Progenitor cell of endocrine pancreas (in vitro differentiated cells): Measurements from ENCODE around the gene SUGP2. TPM values are rescaled to one million over a fixed set of nuclear protein-coding genes. Genes with fewer than 3 reads are reported as not detected.

Experiments used
- DNase-seq: peaks from one replicate; pipeline ENCODE4 v3.0.0; 2021; ENCODE audit warnings: low spot score; ENCODE audit not compliant: unreplicated experiment
- H3K27ac Mint-ChIP-seq: 2 replicates; pipeline ENCODE4 v1.8.0; 2021; ENCODE audit warnings: mild to moderate bottlenecking, moderate library complexity, mixed read lengths
- H3K27me3 Mint-ChIP-seq: 2 replicates; pipeline ENCODE4 v1.8.0; 2021; ENCODE audit warnings: mixed read lengths
- H3K36me3 Mint-ChIP-seq: 2 replicates; pipeline ENCODE4 v1.8.0; 2022; ENCODE audit warnings: mixed read lengths; ENCODE audit not compliant: insufficient read depth
- H3K4me1 Mint-ChIP-seq: 2 replicates; pipeline ENCODE4 v1.8.0; 2021; ENCODE audit warnings: low read depth, mixed read lengths
- H3K4me3 Mint-ChIP-seq: 2 replicates; pipeline ENCODE4 v1.8.0; 2021; ENCODE audit warnings: low read depth, mild to moderate bottlenecking, moderate library complexity, mixed read lengths
- H3K9me3 Mint-ChIP-seq: 2 replicates; pipeline ENCODE4 v1.8.0; 2021; ENCODE audit warnings: low read depth, mixed read lengths
- total RNA-seq: library from RNA; stranded (reverse); gene quantifications from 2 replicates; pipeline ENCODE4 v1.2.1, GENCODE V29; 2021
- TF ChIP-seq, protein P1 (sequence below): fragments of 200-600 bp; sonication (generic); IDR thresholded peaks from one replicate; pipeline ENCODE4 v1.5.0; 2021; ENCODE audit warnings: antibody characterized with exemption, mild to moderate bottlenecking; ENCODE audit not compliant: unreplicated experiment

The SUGP2 gene
- total RNA-seq, 1 donor from 2014 or later = 153 TPM

DNA sequence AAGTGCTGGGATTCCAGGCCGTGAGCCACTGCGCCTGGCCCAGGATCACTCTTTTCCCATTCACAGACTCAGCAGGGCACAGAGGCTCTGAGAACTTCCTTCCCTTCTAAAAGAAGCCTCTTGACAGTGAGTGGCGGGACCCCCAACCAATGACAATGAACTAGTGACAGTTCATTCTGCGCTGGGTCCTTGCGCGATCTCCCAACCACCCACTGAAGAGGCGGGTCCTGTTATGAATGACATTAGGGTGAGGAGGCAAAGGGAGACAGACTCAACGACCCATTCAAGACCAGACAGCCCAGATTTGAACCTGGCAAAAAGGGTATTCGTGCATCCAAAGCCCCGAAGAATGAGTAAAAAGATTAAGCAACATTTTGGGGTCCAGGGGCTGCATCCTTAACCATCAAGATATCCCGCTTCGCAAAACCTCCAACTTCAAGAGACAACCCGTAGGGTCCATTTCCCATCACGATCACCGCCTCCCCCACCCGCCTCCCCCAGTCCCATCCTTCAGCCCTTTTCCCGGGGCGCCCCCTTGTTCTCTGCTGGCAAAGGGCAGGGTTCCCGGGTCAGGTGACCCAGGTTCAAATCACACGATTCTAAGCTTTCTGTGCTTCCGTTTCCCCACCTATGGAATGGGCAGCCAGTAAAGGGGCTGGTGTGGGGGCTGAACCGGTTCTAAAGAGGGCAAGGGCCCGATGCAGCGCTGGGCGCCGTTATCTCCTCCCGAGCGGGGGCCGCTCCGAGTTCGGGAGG is 719 bp downstream of the SUGP2 start:
- peak overlapping the region; percentile 96 for H3K4me3 Mint-ChIP-seq
- peaks cover 12% of the 10 kb centered on the region for H3K36me3 Mint-ChIP-seq
- DNase-seq = peak; percentile 66
- peak overlapping the region; percentile 98 for H3K27ac Mint-ChIP-seq
- H3K4me1 Mint-ChIP-seq = peaks cover 13% of the 10 kb centered on the region
- no peaks in the 10 kb centered on the region for H3K9me3 Mint-ChIP-seq
- H3K27me3 Mint-ChIP-seq = no peaks in the 10 kb centered on the region
- TF ChIP-seq, protein P1, sequence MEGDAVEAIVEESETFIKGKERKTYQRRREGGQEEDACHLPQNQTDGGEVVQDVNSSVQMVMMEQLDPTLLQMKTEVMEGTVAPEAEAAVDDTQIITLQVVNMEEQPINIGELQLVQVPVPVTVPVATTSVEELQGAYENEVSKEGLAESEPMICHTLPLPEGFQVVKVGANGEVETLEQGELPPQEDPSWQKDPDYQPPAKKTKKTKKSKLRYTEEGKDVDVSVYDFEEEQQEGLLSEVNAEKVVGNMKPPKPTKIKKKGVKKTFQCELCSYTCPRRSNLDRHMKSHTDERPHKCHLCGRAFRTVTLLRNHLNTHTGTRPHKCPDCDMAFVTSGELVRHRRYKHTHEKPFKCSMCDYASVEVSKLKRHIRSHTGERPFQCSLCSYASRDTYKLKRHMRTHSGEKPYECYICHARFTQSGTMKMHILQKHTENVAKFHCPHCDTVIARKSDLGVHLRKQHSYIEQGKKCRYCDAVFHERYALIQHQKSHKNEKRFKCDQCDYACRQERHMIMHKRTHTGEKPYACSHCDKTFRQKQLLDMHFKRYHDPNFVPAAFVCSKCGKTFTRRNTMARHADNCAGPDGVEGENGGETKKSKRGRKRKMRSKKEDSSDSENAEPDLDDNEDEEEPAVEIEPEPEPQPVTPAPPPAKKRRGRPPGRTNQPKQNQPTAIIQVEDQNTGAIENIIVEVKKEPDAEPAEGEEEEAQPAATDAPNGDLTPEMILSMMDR = no peak

DNA sequence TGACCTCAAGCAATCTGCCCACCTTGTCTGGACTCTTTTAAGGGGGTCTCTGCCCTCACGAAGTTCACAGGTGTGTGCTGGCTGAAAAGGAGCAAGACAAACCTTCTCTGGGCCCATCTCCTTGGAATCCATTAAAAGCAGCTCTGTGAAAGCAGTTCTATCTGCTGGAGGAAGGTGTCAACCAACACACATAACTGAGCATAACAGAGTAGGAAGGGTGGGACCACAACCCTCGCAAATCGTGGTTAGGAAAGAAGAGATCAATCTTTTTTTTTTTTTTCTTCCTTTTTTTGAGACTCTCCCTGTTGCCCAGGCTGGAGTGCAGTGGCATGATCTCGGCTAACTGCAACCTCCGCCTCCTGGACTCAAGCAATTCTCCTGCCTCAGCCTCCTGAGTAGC is 1.4 kb downstream of the SUGP2 start:
- H3K27me3 Mint-ChIP-seq = no peaks in the 10 kb centered on the region
- TF ChIP-seq, protein P1 = no peak
- no peak for DNase-seq
- H3K9me3 Mint-ChIP-seq = no peaks in the 10 kb centered on the region
- H3K36me3 Mint-ChIP-seq = peaks cover 14% of the 10 kb centered on the region
- H3K4me1 Mint-ChIP-seq = peaks cover 13% of the 10 kb centered on the region
- H3K4me3 Mint-ChIP-seq = peak overlapping the region; percentile 96
- peak overlapping the region; percentile 98 for H3K27ac Mint-ChIP-seq

DNA sequence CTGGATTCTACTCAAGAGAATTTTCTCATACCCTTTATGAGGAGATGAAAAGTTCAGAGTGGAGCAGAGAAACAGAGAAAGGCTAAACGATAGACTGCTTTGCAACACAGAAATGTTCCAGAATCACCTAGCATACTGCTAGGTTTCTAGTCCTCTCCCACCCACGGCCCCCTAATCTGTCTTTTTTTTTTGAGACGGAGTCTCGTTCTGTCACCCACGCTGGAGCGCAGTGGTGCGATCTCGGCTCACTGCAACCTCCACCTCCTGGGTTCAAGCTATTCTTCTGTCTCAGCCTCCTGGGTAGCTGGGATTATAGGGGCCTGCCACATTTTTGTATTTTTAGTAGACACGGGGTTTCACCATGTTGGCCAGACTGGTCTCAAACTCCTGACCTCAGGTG is 4.8 kb downstream of the SUGP2 start:
- no peak for DNase-seq
- no peaks in the 10 kb centered on the region for H3K27me3 Mint-ChIP-seq

DNA sequence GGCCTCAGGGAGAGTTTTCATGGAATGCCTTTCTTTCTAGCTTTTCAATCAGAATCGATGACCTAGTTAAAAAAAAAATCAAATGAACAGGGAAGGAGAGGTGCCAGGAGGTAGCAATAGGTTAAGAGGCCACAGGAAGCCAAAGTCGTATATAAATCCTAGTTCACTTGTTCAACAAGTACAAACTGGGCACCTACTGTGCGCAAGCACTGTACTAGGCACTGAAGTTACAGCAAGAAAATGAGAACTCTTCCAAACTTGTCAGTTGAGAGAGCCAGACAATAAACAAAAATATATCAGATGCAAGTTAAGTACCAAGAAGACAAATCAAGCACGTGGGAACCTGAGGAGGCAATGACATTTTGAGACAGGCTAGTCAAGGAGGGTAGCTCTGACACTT is 6.1 kb downstream of the SUGP2 start:
- Mint-ChIP-seq H3K9me3 (no peaks in the 10 kb centered on the region), H3K27ac (no peak overlapping the region), H3K27me3 (no peaks in the 10 kb centered on the region), H3K36me3 (peaks cover 26% of the 10 kb centered on the region), H3K4me1 (peaks cover 6% of the 10 kb centered on the region), H3K4me3 (no peak overlapping the region)
- no peak for DNase-seq
- TF ChIP-seq, protein P1 = no peak

More for the DNA sequence above, 4.8 kb downstream of the SUGP2 start:
- Mint-ChIP-seq H3K27ac (no peak overlapping the region), H3K9me3 (no peaks in the 10 kb centered on the region), H3K4me3 (no peak overlapping the region), H3K36me3 (peaks cover 24% of the 10 kb centered on the region), H3K4me1 (peaks cover 8% of the 10 kb centered on the region)
- TF ChIP-seq, protein P1 = no peak

DNA sequence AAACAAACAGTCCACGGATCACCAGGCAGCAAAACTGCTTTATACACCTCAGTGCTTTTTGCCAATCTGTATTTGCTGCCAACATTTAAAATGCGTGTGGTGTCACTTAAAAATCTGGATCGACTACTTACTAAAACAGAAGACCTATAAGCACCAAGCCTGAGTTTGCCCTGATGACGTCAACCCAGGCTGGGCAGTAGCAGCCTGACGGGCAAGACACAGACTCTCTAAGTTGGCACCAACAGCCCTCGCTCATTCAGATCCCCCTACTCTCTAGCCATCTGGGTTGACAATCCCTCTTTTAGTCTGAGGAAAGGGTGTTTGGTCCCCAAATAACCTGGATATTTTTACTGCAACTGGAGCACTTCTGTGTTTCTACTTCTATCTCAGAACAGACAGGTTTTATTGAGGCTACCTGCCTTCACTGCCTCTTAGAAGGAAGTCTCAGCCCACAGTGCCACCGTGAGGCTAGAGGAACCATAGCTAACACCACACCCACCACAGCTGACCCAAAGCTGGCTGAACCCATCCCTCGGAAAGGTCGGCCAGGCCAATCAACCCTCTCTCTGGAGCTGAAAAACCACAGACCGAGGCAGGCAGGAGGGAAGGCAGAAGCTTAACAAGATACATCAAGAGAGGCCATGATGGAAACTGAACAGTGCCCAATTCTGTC is 6.9 kb downstream of the SUGP2 start:
- H3K4me1 Mint-ChIP-seq = peaks cover 3% of the 10 kb centered on the region
- H3K27ac Mint-ChIP-seq = no peak overlapping the region
- H3K9me3 Mint-ChIP-seq = no peaks in the 10 kb centered on the region
- H3K36me3 Mint-ChIP-seq = peaks cover 26% of the 10 kb centered on the region
- DNase-seq = no peak
- H3K27me3 Mint-ChIP-seq = no peaks in the 10 kb centered on the region
- H3K4me3 Mint-ChIP-seq = no peak overlapping the region
- TF ChIP-seq, protein P1 = no peak
